ENCODE data around the gene WTAP. TPM values are rescaled to one million over a fixed set of nuclear protein-coding genes. Genes with fewer than 3 reads are reported as not detected.

The WTAP gene
- total RNA-seq, 1 experiment from 2014 or later, result 114 TPM

- H3K4me3 ChIP-seq (ENCODE audit: low read depth, low read length), result peak overlapping the region; percentile 59
- Mint-ChIP-seq H3K4me3 (ENCODE audit: unreplicated experiment) (peak overlapping the region; percentile 72), H3K27ac (ENCODE audit: unreplicated experiment) (peak overlapping the region; percentile 80), H3K36me3 (ENCODE audit: insufficient read depth, unreplicated experiment) (peaks cover 51% of the 10 kb centered on the region), H3K9me3 (ENCODE audit: unreplicated experiment) (no peaks in the 10 kb centered on the region), H3K27me3 (ENCODE audit: insufficient read depth, unreplicated experiment) (no peaks in the 10 kb centered on the region), H3K4me1 (ENCODE audit: low read depth, unreplicated experiment) (peaks cover 16% of the 10 kb centered on the region)
- peaks cover 2% of the 10 kb centered on the region; the same call in 1 of the 2 replicates for H3K36me3 ChIP-seq (ENCODE audit: control insufficient read depth, insufficient read depth, low read length)
- BruUV-seq (replicated peaks), result TSS peak; percentile 48
- H3K4me1 ChIP-seq, result peaks cover 4% of the 10 kb centered on the region
- ChIA-PET CTCF (interaction anchor here (0.7 to 1.2 kb wide), 3 partner anchors 35 to 99 kb away, joined by 3 to 4 read pairs (median 4); partner anchors contain the start of gene MRPL18), POLR2A (interaction anchor here (0.7 to 3.2 kb wide), 3 partner anchors 36 to 98 kb away, joined by 4 to 36 read pairs (median 6); partner anchors contain the start of genes ACAT2, TCP1 and WTAP)
- H3K9me3 ChIP-seq, result no peaks in the 10 kb centered on the region
- peak in 1 of 2 experiments; percentile 64 for DNase-seq
- TF ChIP-seq, protein P1, sequence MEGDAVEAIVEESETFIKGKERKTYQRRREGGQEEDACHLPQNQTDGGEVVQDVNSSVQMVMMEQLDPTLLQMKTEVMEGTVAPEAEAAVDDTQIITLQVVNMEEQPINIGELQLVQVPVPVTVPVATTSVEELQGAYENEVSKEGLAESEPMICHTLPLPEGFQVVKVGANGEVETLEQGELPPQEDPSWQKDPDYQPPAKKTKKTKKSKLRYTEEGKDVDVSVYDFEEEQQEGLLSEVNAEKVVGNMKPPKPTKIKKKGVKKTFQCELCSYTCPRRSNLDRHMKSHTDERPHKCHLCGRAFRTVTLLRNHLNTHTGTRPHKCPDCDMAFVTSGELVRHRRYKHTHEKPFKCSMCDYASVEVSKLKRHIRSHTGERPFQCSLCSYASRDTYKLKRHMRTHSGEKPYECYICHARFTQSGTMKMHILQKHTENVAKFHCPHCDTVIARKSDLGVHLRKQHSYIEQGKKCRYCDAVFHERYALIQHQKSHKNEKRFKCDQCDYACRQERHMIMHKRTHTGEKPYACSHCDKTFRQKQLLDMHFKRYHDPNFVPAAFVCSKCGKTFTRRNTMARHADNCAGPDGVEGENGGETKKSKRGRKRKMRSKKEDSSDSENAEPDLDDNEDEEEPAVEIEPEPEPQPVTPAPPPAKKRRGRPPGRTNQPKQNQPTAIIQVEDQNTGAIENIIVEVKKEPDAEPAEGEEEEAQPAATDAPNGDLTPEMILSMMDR (IDR thresholded peaks at IDR 0.05; ENCODE audit: insufficient read depth in 1 of 2, low read depth in 1 of 2, low read length in 1 of 2, severe bottlenecking in 1 of 2, unreplicated experiment in 1 of 2), result peak; percentile 56 to 63
- no peaks in the 10 kb centered on the region for H3K27me3 ChIP-seq (replicated peaks; ENCODE audit: control insufficient read depth, insufficient read depth, low read length)
- intact Hi-C loops (cut with micrococcal nuclease; ENCODE audit: unreplicated experiment), result loop anchor here (1.0 to 5.0 kb wide), 4 partner anchors 49 to 250 kb away; partner anchors contain the start of gene ACAT2
These were observed 36.0 kb upstream of the WTAP start for GRCh38 chr6:159691133-159691962.

- Histone ChIP-seq H3K9me3 (no peaks in the 10 kb centered on the region), H3K4me3 (ENCODE audit: low read depth, low read length) (peak overlapping the region; percentile 59), H3K4me1 (peaks cover 4% of the 10 kb centered on the region), H3K36me3 (ENCODE audit: control insufficient read depth, insufficient read depth, low read length) (peaks cover 2% of the 10 kb centered on the region; the same call in 1 of the 2 replicates), H3K27me3 (replicated peaks; ENCODE audit: control insufficient read depth, insufficient read depth, low read length) (no peaks in the 10 kb centered on the region)
- Mint-ChIP-seq H3K27ac (ENCODE audit: unreplicated experiment) (peak overlapping the region; percentile 80), H3K4me3 (ENCODE audit: unreplicated experiment) (peak overlapping the region; percentile 72), H3K9me3 (ENCODE audit: unreplicated experiment) (no peaks in the 10 kb centered on the region), H3K4me1 (ENCODE audit: low read depth, unreplicated experiment) (peaks cover 16% of the 10 kb centered on the region), H3K27me3 (ENCODE audit: insufficient read depth, unreplicated experiment) (no peaks in the 10 kb centered on the region), H3K36me3 (ENCODE audit: insufficient read depth, unreplicated experiment) (peaks cover 45% of the 10 kb centered on the region)
- intact Hi-C loops (cut with micrococcal nuclease; ENCODE audit: unreplicated experiment), result loop anchor here (1.0 to 5.0 kb wide), 4 partner anchors 48 to 249 kb away; partner anchors contain the start of gene ACAT2
- ChIA-PET POLR2A (interaction anchor here (1.2 to 3.2 kb wide), 2 partner anchors 36 to 98 kb away, joined by 4 to 36 read pairs; partner anchors contain the start of genes TCP1 and WTAP), CTCF (interaction anchor here (0.7 to 1.2 kb wide), 3 partner anchors 34 to 98 kb away, joined by 3 to 4 read pairs (median 4); partner anchors contain the start of gene MRPL18)
- DNase-seq, result peak in 1 of 2 experiments; percentile 10
- TF ChIP-seq, protein P1 (IDR thresholded peaks at IDR 0.05; ENCODE audit: insufficient read depth in 1 of 2, low read depth in 1 of 2, low read length in 1 of 2, severe bottlenecking in 1 of 2, unreplicated experiment in 1 of 2), result no peak
- no TSS peak for BruUV-seq (replicated peaks)
These were observed 35.4 kb upstream of the WTAP start for GRCh38 chr6:159691963-159692287.

Measured in Caco-2 (cell line).